Measurements from ENCODE around the gene HSFX2. TPM values are rescaled to one million over a fixed set of nuclear protein-coding genes. Genes with fewer than 3 reads are reported as not detected.
"Not testable (repeated sequence)": the region's sequence is repeated elsewhere in the genome, so short reads cannot be mapped to it uniquely, and the experiment has no call there.

Gene HSFX2
- total RNA-seq, 1 experiment from 2014 or later, result not detected

DNA sequence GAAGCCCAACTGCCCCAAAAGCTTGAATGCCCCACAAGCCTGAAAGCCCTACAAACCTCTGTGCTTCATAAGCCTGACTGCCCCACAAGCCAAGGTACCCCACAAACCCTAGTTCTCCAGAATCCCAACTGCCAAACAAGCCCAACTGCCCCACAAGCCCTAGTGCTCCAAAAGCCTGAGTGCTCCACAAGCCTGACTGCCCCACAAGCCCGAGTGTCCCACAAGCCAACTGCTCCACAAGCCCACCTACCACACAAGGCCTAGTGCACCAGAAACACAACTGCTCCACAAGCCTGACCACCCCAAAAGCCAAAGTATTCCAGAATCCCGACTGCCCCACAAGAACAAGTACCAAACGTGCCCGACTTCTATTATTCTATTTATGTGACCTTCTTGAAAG lies 31.8 kb downstream of the HSFX2 start:
- no peak overlapping the region for H3K27ac ChIP-seq (ENCODE audit: low read depth, low read length)
- H2AFZ ChIP-seq (ENCODE audit: low read depth, low read length, poor library complexity, severe bottlenecking), result no peak overlapping the region
- CTCF ChIA-PET, result no interaction called here
- ATAC-seq (no peak), DNase-seq (ENCODE audit: low read depth, low spot score) (no peak)
- H3K4me2 ChIP-seq (ENCODE audit: low read length), result no peak overlapping the region
- H3K4me1 ChIP-seq (ENCODE audit: control insufficient read depth in 1 of 2, insufficient read depth in 2 of 2, low read length in 2 of 2), result no peaks in the 10 kb centered on the region
- intact Hi-C loops (cut with micrococcal nuclease), result no loop called here
- no peak overlapping the region for H3K9ac ChIP-seq (ENCODE audit: low read length)
- RAD21 ChIA-PET (ENCODE audit: low non-redundant PET in 1 of 2, low total read pairs in 2 of 2, uncharacterized antibody in 2 of 2, unreplicated experiment in 2 of 2), result no interaction called here
- H3K4me3 ChIP-seq (replicated peaks in 1 of 2; ENCODE audit: low read depth in 1 of 2, low read length in 2 of 2), result no peak overlapping the region
- H3K9me3 ChIP-seq (ENCODE audit: control insufficient read depth in 1 of 2, insufficient read depth in 1 of 2, low read depth in 1 of 2, low read length in 2 of 2), result no peaks in the 10 kb centered on the region
- no peaks in the 10 kb centered on the region for H3K9me2 ChIP-seq (ENCODE audit: insufficient read depth)
- no peaks in the 10 kb centered on the region for H4K20me1 ChIP-seq (ENCODE audit: insufficient read depth)
- H3K79me2 ChIP-seq (ENCODE audit: insufficient read depth, low read length), result no peaks in the 10 kb centered on the region
- H3K36me3 ChIP-seq (ENCODE audit: control insufficient read depth in 1 of 2, insufficient read depth in 2 of 2, low read length in 2 of 2), result no peaks in the 10 kb centered on the region
- TF ChIP-seq SRF (IDR thresholded peaks at IDR 0.05; ENCODE audit: low read depth) (no peak), JUND (IDR thresholded peaks at IDR 0.05) (no peak), TCF7L2 (IDR thresholded peaks at IDR 0.05; ENCODE audit: borderline replicate concordance, extremely low read depth, insufficient read depth, insufficient read length) (no peak)
- BruUV-seq (replicated peaks), result no TSS peak
- POLR2A ChIA-PET, result no interaction called here
- no peaks in the 10 kb centered on the region for H3K27me3 ChIP-seq (ENCODE audit: insufficient read depth, low read length)

DNA sequence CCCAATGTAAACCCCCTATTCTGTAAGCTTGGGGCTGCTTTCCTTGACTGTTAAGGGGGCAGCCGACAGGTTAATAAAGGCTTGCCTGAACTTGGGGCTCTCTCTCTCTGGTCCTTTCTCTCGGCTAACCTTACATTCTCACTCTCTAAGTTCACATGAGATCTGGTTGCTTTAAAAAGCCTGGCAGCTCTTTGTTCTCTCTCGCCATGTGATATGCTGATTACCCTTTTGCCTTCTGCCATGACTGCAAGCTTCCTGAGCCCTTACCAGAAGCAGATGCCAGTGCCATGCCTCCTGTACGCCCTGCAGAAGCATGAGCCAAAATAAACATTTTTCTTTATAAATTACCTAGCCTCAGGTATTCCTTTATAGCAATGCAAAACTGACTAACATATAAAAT lies 39.9 kb downstream of the HSFX2 start:
- H3K9me2 ChIP-seq (ENCODE audit: insufficient read depth); H3K27me3 ChIP-seq (ENCODE audit: insufficient read depth, low read length); H4K20me1 ChIP-seq (ENCODE audit: insufficient read depth); H3K79me2 ChIP-seq (ENCODE audit: insufficient read depth, low read length); POLR2A ChIA-PET; ATAC-seq; H3K4me3 ChIP-seq (replicated peaks in 1 of 2; ENCODE audit: low read depth in 1 of 2, low read length in 2 of 2); H3K9me3 ChIP-seq (ENCODE audit: control insufficient read depth in 1 of 2, insufficient read depth in 1 of 2, low read depth in 1 of 2, low read length in 2 of 2); H3K9ac ChIP-seq (ENCODE audit: low read length); CTCF ChIA-PET; BruUV-seq (replicated peaks); intact Hi-C loops (cut with micrococcal nuclease); H3K27ac ChIP-seq (ENCODE audit: low read depth, low read length); DNase-seq (ENCODE audit: low read depth, low spot score); H3K4me1 ChIP-seq (ENCODE audit: control insufficient read depth in 1 of 2, insufficient read depth in 2 of 2, low read length in 2 of 2); H3K36me3 ChIP-seq (ENCODE audit: control insufficient read depth in 1 of 2, insufficient read depth in 2 of 2, low read length in 2 of 2); H3K4me2 ChIP-seq (ENCODE audit: low read length); RAD21 ChIA-PET (ENCODE audit: low non-redundant PET in 1 of 2, low total read pairs in 2 of 2, uncharacterized antibody in 2 of 2, unreplicated experiment in 2 of 2); H2AFZ ChIP-seq (ENCODE audit: low read depth, low read length, poor library complexity, severe bottlenecking): not testable (repeated sequence)

- H3K27me3 ChIP-seq (ENCODE audit: insufficient read depth, low read length); H3K4me1 ChIP-seq (ENCODE audit: control insufficient read depth in 1 of 2, insufficient read depth in 2 of 2, low read length in 2 of 2); RAD21 ChIA-PET (ENCODE audit: low non-redundant PET in 1 of 2, low total read pairs in 2 of 2, uncharacterized antibody in 2 of 2, unreplicated experiment in 2 of 2); ATAC-seq; H3K27ac ChIP-seq (ENCODE audit: low read depth, low read length); CTCF ChIA-PET; H3K9me3 ChIP-seq (ENCODE audit: control insufficient read depth in 1 of 2, insufficient read depth in 1 of 2, low read depth in 1 of 2, low read length in 2 of 2); intact Hi-C loops (cut with micrococcal nuclease); H3K4me3 ChIP-seq (replicated peaks in 1 of 2; ENCODE audit: low read depth in 1 of 2, low read length in 2 of 2); H3K9ac ChIP-seq (ENCODE audit: low read length); H3K9me2 ChIP-seq (ENCODE audit: insufficient read depth); H3K79me2 ChIP-seq (ENCODE audit: insufficient read depth, low read length); H3K36me3 ChIP-seq (ENCODE audit: control insufficient read depth in 1 of 2, insufficient read depth in 2 of 2, low read length in 2 of 2); H2AFZ ChIP-seq (ENCODE audit: low read depth, low read length, poor library complexity, severe bottlenecking); DNase-seq (ENCODE audit: low read depth, low spot score); H4K20me1 ChIP-seq (ENCODE audit: insufficient read depth); BruUV-seq (replicated peaks); H3K4me2 ChIP-seq (ENCODE audit: low read length); POLR2A ChIA-PET: not testable (repeated sequence)
Observed at GRCh38 chrX:149551939-149552248, 43.2 kb downstream of the HSFX2 start.

GRCh38 chrX:149551245-149551938 lies 43.7 kb downstream of the HSFX2 start:
- CTCF ChIA-PET; H3K4me1 ChIP-seq (ENCODE audit: control insufficient read depth in 1 of 2, insufficient read depth in 2 of 2, low read length in 2 of 2); H4K20me1 ChIP-seq (ENCODE audit: insufficient read depth); RAD21 ChIA-PET (ENCODE audit: low non-redundant PET in 1 of 2, low total read pairs in 2 of 2, uncharacterized antibody in 2 of 2, unreplicated experiment in 2 of 2); H3K4me2 ChIP-seq (ENCODE audit: low read length); ATAC-seq; intact Hi-C loops (cut with micrococcal nuclease); H3K9me2 ChIP-seq (ENCODE audit: insufficient read depth); H3K27me3 ChIP-seq (ENCODE audit: insufficient read depth, low read length); H3K36me3 ChIP-seq (ENCODE audit: control insufficient read depth in 1 of 2, insufficient read depth in 2 of 2, low read length in 2 of 2); DNase-seq (ENCODE audit: low read depth, low spot score); POLR2A ChIA-PET; H2AFZ ChIP-seq (ENCODE audit: low read depth, low read length, poor library complexity, severe bottlenecking); H3K9ac ChIP-seq (ENCODE audit: low read length); H3K79me2 ChIP-seq (ENCODE audit: insufficient read depth, low read length); H3K9me3 ChIP-seq (ENCODE audit: control insufficient read depth in 1 of 2, insufficient read depth in 1 of 2, low read depth in 1 of 2, low read length in 2 of 2); BruUV-seq (replicated peaks); H3K4me3 ChIP-seq (replicated peaks in 1 of 2; ENCODE audit: low read depth in 1 of 2, low read length in 2 of 2); H3K27ac ChIP-seq (ENCODE audit: low read depth, low read length): not testable (repeated sequence)
